ENCODE results near the gene COG5. TPM values are rescaled to one million over a fixed set of nuclear protein-coding genes. Genes with fewer than 3 reads are reported as not detected.

Gene COG5
- total RNA-seq, 1 donor from 2014 or later, result 29.5 TPM

DNA sequence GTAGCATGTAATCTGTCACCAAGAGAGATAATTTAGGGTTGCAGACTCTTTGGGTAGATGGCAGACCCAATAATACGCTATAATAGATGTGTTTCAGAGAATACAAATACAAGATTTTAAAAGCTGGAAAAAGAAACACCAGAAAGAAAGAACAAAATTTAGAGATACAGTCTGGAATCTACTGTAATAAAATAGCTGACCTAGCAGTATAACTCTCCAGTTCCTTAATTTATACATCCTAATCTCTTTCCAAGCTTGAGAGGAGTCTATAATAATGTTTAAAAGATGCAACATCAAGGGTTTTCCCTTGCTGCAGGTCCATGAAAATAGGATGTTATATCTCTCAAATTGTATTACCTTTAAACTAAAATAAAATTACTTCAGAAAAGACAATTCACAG lies 121.0 kb downstream of the COG5 start:
- peaks cover 11% of the 10 kb centered on the region for H3K36me3 Mint-ChIP-seq (ENCODE audit: unreplicated experiment)
- H3K27ac Mint-ChIP-seq (ENCODE audit: unreplicated experiment), result no peak overlapping the region
- TF ChIP-seq, protein P1, sequence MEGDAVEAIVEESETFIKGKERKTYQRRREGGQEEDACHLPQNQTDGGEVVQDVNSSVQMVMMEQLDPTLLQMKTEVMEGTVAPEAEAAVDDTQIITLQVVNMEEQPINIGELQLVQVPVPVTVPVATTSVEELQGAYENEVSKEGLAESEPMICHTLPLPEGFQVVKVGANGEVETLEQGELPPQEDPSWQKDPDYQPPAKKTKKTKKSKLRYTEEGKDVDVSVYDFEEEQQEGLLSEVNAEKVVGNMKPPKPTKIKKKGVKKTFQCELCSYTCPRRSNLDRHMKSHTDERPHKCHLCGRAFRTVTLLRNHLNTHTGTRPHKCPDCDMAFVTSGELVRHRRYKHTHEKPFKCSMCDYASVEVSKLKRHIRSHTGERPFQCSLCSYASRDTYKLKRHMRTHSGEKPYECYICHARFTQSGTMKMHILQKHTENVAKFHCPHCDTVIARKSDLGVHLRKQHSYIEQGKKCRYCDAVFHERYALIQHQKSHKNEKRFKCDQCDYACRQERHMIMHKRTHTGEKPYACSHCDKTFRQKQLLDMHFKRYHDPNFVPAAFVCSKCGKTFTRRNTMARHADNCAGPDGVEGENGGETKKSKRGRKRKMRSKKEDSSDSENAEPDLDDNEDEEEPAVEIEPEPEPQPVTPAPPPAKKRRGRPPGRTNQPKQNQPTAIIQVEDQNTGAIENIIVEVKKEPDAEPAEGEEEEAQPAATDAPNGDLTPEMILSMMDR (IDR thresholded peaks at IDR 0.05; ENCODE audit: partially characterized antibody, unreplicated experiment), result no peak
- no peak for DNase-seq
- H3K9me3 Mint-ChIP-seq (ENCODE audit: unreplicated experiment), result peaks cover 3% of the 10 kb centered on the region
- no peak overlapping the region for H3K4me3 Mint-ChIP-seq (ENCODE audit: unreplicated experiment)
- no peaks in the 10 kb centered on the region for H3K4me1 Mint-ChIP-seq (ENCODE audit: low read depth, unreplicated experiment)
- H3K27me3 Mint-ChIP-seq (ENCODE audit: unreplicated experiment), result no peaks in the 10 kb centered on the region

DNA sequence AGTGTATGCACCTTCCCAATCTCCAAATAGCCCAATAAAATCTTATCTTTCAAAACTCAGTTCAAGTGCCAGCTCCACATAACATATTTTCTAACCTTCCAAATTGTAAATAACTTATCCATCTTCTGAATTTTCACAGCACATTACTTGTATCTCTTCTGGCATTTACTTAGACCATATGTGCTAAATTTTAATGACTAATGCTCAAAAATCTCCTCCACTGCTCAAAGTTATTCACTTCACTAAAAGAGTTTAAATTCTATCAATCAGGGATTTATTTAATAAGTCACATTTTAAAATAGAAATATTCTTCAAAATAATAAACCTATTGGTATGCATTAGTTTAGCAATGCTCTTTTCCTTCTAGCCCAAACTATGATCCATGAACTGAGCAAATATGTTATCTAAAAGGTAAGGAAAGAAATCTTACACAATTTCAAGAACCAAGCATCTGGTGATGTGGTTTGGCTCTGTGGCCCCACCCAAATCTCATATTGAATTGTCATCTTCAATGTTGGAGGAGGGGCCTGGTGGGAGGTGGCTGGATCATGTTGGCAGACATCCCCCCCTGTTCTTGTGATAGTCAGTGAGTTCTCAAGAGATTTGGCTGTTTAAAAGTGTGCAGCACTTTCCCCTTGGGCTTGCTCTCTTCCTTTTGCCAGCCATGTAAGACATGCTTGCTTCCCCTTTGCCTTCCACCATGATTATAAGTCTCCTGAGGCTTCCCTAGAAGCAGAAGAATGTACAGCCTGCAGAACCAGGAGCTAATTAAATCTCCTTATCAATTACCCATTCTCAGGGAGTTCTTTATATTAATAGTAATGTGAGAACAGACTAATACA lies 121.9 kb downstream of the COG5 start:
- TF ChIP-seq, protein P1 (IDR thresholded peaks at IDR 0.05; ENCODE audit: partially characterized antibody, unreplicated experiment), result no peak
- Mint-ChIP-seq H3K4me3 (ENCODE audit: unreplicated experiment) (no peak overlapping the region), H3K9me3 (ENCODE audit: unreplicated experiment) (peaks cover 3% of the 10 kb centered on the region), H3K36me3 (ENCODE audit: unreplicated experiment) (peaks cover 11% of the 10 kb centered on the region), H3K27me3 (ENCODE audit: unreplicated experiment) (no peaks in the 10 kb centered on the region), H3K27ac (ENCODE audit: unreplicated experiment) (no peak overlapping the region), H3K4me1 (ENCODE audit: low read depth, unreplicated experiment) (no peaks in the 10 kb centered on the region)
- DNase-seq, result no peak

DNA sequence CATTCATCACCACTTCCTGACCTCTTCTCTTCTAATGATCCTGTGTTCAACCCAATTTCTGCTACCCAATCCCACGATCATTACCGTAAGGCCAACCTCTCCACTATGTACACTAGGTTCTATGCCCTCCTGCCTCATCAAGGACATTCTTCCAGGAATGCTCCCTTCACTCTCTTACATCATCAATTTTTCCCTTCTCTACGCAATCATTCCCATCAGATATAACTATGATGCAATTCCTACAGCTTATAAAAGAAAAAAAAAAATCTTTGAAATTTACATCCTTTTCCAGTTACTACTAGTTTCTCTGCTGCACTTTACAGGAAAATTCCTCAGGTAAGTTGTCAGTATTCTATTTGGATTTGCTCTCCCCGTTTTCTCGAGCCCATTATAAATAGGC lies 124.7 kb downstream of the COG5 start:
- no peak overlapping the region for H3K4me3 Mint-ChIP-seq (ENCODE audit: unreplicated experiment)
- TF ChIP-seq, protein P1 (IDR thresholded peaks at IDR 0.05; ENCODE audit: partially characterized antibody, unreplicated experiment), result no peak
- H3K4me1 Mint-ChIP-seq (ENCODE audit: low read depth, unreplicated experiment), result no peaks in the 10 kb centered on the region
- no peak for DNase-seq
- H3K27ac Mint-ChIP-seq (ENCODE audit: unreplicated experiment), result no peak overlapping the region
- H3K9me3 Mint-ChIP-seq (ENCODE audit: unreplicated experiment), result peaks cover 5% of the 10 kb centered on the region
- H3K36me3 Mint-ChIP-seq (ENCODE audit: unreplicated experiment), result peaks cover 11% of the 10 kb centered on the region
- H3K27me3 Mint-ChIP-seq (ENCODE audit: unreplicated experiment), result no peaks in the 10 kb centered on the region

DNA sequence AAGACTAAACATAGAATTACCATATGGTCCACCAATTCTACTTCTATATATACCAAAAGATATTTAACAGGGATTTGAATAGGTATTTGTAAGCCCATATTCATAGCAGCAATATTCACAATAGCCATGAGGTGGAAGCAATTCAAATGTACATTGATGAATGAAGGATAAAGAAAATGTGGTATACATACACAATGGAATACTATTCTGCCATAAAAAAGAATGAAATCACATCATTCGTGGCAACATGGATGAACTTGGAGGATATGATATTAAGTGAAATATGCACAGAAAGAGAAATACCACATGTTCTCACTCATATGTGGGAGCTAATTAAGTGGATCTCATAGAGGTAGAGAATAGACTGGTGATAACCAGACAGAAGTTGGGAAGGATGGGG lies 128.0 kb downstream of the COG5 start:
- no peak overlapping the region for H3K4me3 Mint-ChIP-seq (ENCODE audit: unreplicated experiment)
- H3K27ac Mint-ChIP-seq (ENCODE audit: unreplicated experiment), result no peak overlapping the region
- no peaks in the 10 kb centered on the region for H3K36me3 Mint-ChIP-seq (ENCODE audit: unreplicated experiment)
- no peaks in the 10 kb centered on the region for H3K27me3 Mint-ChIP-seq (ENCODE audit: unreplicated experiment)
- no peak for DNase-seq
- peaks cover 2% of the 10 kb centered on the region for H3K9me3 Mint-ChIP-seq (ENCODE audit: unreplicated experiment)
- TF ChIP-seq, protein P1 (IDR thresholded peaks at IDR 0.05; ENCODE audit: partially characterized antibody, unreplicated experiment), result no peak
- H3K4me1 Mint-ChIP-seq (ENCODE audit: low read depth, unreplicated experiment), result no peaks in the 10 kb centered on the region

DNA sequence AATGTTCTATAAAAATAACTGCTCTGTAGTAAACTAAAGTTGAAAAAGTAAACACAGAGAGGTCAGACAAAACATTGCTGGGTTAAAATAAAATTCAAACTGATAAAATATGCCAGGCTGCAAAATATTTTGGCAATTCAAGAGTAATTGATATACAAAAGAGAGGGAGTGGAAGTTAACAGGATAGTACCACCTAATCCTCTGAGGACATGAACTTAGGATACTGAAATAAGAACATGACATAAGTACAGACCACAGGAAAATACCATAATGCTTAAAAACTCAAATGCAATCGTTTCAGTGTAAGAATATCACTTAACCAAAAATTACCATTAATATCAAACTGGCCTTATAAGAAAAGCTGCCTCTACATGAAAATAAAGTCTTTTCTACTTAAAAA lies 131.5 kb downstream of the COG5 start:
- Mint-ChIP-seq H3K4me3 (ENCODE audit: unreplicated experiment) (no peak overlapping the region), H3K36me3 (ENCODE audit: unreplicated experiment) (no peaks in the 10 kb centered on the region), H3K4me1 (ENCODE audit: low read depth, unreplicated experiment) (no peaks in the 10 kb centered on the region), H3K27ac (ENCODE audit: unreplicated experiment) (no peak overlapping the region), H3K9me3 (ENCODE audit: unreplicated experiment) (peaks cover 2% of the 10 kb centered on the region), H3K27me3 (ENCODE audit: unreplicated experiment) (no peaks in the 10 kb centered on the region)
- DNase-seq, result no peak
- TF ChIP-seq, protein P1 (IDR thresholded peaks at IDR 0.05; ENCODE audit: partially characterized antibody, unreplicated experiment), result no peak
